HG02623 (cell line): ENCODE results near the gene RHBDD3.
"Not testable (repeated sequence)": the region's sequence is repeated elsewhere in the genome, so short reads cannot be mapped to it uniquely, and the experiment has no call there.

Experiments used
- ATAC-seq: cut with Tn5 transposase; IDR thresholded peaks from one replicate; pipeline ENCODE4 v1.9.1; 2021; ENCODE audit warnings: moderate library complexity; ENCODE audit not compliant: unreplicated experiment

RHBDD3 gene

GRCh38 chr22:29251981-29252911 lies 15.5 kb downstream of the RHBDD3 start:
- ATAC-seq = no peak

GRCh38 chr22:29251265-29251664 lies 16.5 kb downstream of the RHBDD3 start:
- no peak for ATAC-seq

GRCh38 chr22:29247891-29248290 lies 19.9 kb downstream of the RHBDD3 start:
- ATAC-seq = not testable (repeated sequence)

GRCh38 chr22:29245626-29246385 lies 22.0 kb downstream of the RHBDD3 start:
- ATAC-seq = no peak

GRCh38 chr22:29244785-29245625 lies 22.8 kb downstream of the RHBDD3 start:
- no peak for ATAC-seq

- no peak for ATAC-seq
These were observed 23.8 kb downstream of the RHBDD3 start for GRCh38 chr22:29243874-29244446.

GRCh38 chr22:29240481-29240880 lies 27.3 kb downstream of the RHBDD3 start:
- ATAC-seq = not testable (repeated sequence)

GRCh38 chr22:29233277-29233877 lies 34.4 kb downstream of the RHBDD3 start:
- no peak for ATAC-seq

GRCh38 chr22:29231971-29232959 lies 35.5 kb downstream of the RHBDD3 start:
- no peak for ATAC-seq

GRCh38 chr22:29230972-29231875 lies 36.6 kb downstream of the RHBDD3 start:
- ATAC-seq = no peak

- no peak for ATAC-seq
These were observed 41.3 kb downstream of the RHBDD3 start for GRCh38 chr22:29226351-29226981.

GRCh38 chr22:29225422-29226090 lies 42.2 kb downstream of the RHBDD3 start:
- no peak for ATAC-seq

- ATAC-seq = no peak
These were observed 42.8 kb downstream of the RHBDD3 start for GRCh38 chr22:29224859-29225410.

- ATAC-seq = no peak
These were observed 43.5 kb downstream of the RHBDD3 start for GRCh38 chr22:29224121-29224858.

GRCh38 chr22:29219881-29220670 lies 47.7 kb downstream of the RHBDD3 start:
- no peak for ATAC-seq
